Common myeloid progenitor, CD34-positive (primary cell): ENCODE data around the gene RAP1GAP2.
"Not testable (repeated sequence)": the region's sequence is repeated elsewhere in the genome, so short reads cannot be mapped to it uniquely, and the experiment has no call there.

ENCODE experiments used
- CTCF ChIA-PET: fragments of 350-600 bp; sonication (Branson Sonifier 250); formaldehyde crosslinking; loops from one replicate; lab custom pipeline; 2021; ENCODE audit warnings: antibody characterized with exemption; lab: Charles Lee
- POLR2A ChIA-PET: fragments of 350-600 bp; sonication (Branson Sonifier 250); formaldehyde crosslinking; loops from one replicate; lab custom pipeline; 2021; ENCODE audit warnings: antibody characterized with exemption; lab: Charles Lee
- DNase-seq, 3 donors: peaks; one replicate each; pipeline versions ENCODE4 v3.0.0 to v3.0.0-alpha.2; 2013
- H3K27ac ChIP-seq, 2 experiments: 1 replicate in 1 of 2; 2 replicates in 1 of 2; pipeline ENCODE4 v1.7.0; 2013; ENCODE audit warnings: inconsistent platforms in 2 of 2, low read length in 2 of 2, mild to moderate bottlenecking in 2 of 2, low read depth in 1 of 2, moderate library complexity in 1 of 2; ENCODE audit not compliant: severe bottlenecking in 2 of 2, insufficient read depth in 1 of 2, poor library complexity in 1 of 2
- H3K27me3 ChIP-seq, 5 experiments: replicated peaks in 2 of 5; 1 replicate in 3 of 5; 2 replicates in 2 of 5; pipeline versions ENCODE4 v1.6.1 to v1.7.0; 2013; ENCODE audit warnings: low read length in 4 of 5, mild to moderate bottlenecking in 2 of 5, moderate library complexity in 2 of 5, inconsistent platforms in 1 of 5; ENCODE audit not compliant: insufficient read depth in 5 of 5, control insufficient read depth in 4 of 5
- H3K36me3 ChIP-seq, 4 experiments: 1 replicate in 2 of 4; 2 replicates in 2 of 4; pipeline versions ENCODE4 v1.6.1 to v1.7.0; 2013; ENCODE audit warnings: low read length in 3 of 4, control low read depth in 1 of 4, mild to moderate bottlenecking in 1 of 4; ENCODE audit not compliant: control insufficient read depth in 4 of 4, insufficient read depth in 4 of 4
- H3K4me1 ChIP-seq, 4 experiments: 1 replicate in 3 of 4; 2 replicates in 1 of 4; pipeline versions ENCODE4 v1.6.1 to v1.7.1; 2013; ENCODE audit warnings: low read length in 3 of 4, mild to moderate bottlenecking in 3 of 4, control low read depth in 1 of 4, inconsistent platforms in 1 of 4, moderate library complexity in 1 of 4; ENCODE audit not compliant: control insufficient read depth in 4 of 4, insufficient read depth in 4 of 4; ENCODE audit errors: control extremely low read depth in 1 of 4
- H3K4me3 ChIP-seq, 7 experiments: 1 replicate in 4 of 7; 2 replicates in 3 of 7; pipeline versions ENCODE4 v1.5.1 to v1.7.0; 2013; ENCODE audit warnings: mild to moderate bottlenecking in 7 of 7, low read length in 6 of 7, moderate library complexity in 6 of 7, inconsistent platforms in 2 of 7, low read depth in 2 of 7, control low read depth in 1 of 7; ENCODE audit not compliant: insufficient read depth in 4 of 7, control insufficient read depth in 1 of 7; ENCODE audit errors: extremely low read depth in 1 of 7
- H3K9me3 ChIP-seq, 5 experiments: 1 replicate in 4 of 5; 2 replicates in 1 of 5; pipeline versions ENCODE4 v1.6.1 to v1.7.1; 2013; ENCODE audit warnings: low read length in 4 of 5, mild to moderate bottlenecking in 2 of 5, inconsistent platforms in 1 of 5, low read depth in 1 of 5, moderate library complexity in 1 of 5; ENCODE audit not compliant: control insufficient read depth in 4 of 5, insufficient read depth in 2 of 5; ENCODE audit errors: control extremely low read depth in 1 of 5
- WGBS: methylation state at CpG from one replicate; pipeline ENCODE4 v1.1.5; 2013; ENCODE audit not compliant: insufficient coverage; 5-methylcytosine and 5-hydroxymethylcytosine counted together

The RAP1GAP2 gene

DNA sequence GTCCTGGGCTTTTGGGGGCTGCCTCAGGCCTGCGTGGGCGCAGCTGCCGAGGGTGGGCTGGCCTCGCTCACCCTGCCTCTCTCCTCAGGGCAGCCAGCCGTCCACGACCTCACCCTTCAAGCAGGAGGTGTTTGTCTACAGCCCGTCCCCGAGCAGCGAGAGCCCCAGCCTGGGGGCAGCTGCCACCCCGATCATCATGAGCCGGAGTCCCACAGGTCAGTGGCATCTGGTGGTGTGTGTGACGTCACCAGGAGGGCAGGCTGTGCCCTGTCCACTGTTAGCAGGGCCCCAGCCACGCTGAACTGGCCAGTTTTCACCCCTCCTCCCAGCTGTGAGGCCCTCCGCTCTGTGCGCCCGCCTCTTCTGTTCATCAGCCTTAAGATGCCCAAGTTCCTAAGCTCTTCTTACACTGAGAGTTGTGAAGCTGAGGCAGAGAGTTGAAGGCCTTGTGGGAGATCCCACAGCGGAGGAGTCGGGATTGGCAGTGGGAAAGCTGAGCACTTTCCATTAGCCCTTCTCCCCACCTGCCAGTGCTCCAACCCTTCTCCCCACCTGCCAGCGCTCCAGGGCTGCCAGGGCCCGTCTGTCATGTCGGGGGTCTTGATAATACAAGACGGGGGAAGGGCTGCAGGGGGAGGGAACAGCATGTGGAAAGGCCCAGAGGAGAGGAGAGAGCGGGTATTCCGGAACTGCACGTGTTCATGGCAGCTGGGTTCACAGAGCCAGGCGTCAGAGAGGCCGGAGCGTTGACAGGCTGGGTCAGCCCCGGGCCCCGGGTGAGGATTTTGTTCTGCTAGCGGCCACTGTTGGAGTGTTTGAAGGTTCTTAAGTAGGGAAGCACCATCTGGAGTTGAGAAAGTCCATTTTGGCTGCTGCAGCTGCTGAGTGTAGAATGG is 230.9 kb downstream of the RAP1GAP2 start:
- H3K27ac ChIP-seq: no peak overlapping the region
- peaks cover 21 to 73% (median 32%) of the 10 kb centered on the region in 4 experiments for H3K36me3 ChIP-seq
- 94% methylated on average over 23 of the region's 31 CpGs for WGBS
- CTCF ChIA-PET: interaction anchor here (1.2 kb wide), 1 partner anchor 14 kb away, joined by 3 read pairs; no protein-coding TSS in a partner anchor
- no peak overlapping the region for H3K4me3 ChIP-seq
- no peak for DNase-seq
- H3K27me3 ChIP-seq: no peaks in the 10 kb centered on the region
- POLR2A ChIA-PET: no interaction called here
- no peaks in the 10 kb centered on the region for H3K4me1 ChIP-seq
- peaks cover 4 to 20% (median 9%) of the 10 kb centered on the region in 5 experiments for H3K9me3 ChIP-seq

DNA sequence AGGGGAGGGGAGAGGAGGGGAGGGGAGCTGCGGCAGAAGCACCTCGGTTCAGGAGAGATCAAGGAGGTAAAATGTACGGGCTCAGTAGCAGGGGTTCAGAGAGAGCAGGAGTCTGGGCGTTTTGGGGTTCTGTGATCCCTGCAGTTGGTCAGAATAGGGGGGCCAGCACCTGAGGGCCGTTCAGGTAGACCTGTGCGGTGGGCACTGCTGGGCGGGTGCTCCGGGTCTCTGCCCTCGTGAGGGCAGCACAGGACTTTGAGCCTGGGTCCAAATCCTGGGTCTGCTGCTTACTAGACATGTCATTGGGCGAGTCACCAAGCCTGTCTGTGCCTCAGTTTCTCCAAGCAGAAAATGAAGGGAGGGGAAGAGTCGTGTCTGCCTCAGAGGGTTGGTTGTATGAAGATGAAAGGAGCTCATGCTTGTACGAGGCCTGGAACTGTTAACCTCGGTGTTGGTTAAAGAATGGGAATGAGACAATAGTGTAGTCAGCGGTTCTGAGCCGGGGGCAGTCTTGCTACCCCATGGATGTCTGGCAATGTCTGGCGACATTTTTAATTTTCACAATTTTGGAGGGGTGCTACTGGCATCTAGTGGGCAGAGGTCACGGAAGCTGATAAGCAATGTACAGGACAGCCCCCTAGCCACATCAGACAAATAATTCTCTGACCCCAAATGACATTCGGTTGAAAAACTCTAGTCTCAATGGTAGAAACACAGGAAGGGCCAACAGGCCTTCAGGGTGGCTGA is 231.7 kb downstream of the RAP1GAP2 start:
- ChIA-PET POLR2A (no interaction called here), CTCF (no interaction called here)
- Histone ChIP-seq H3K9me3 (peaks cover under 1 to 11% (median 7%) of the 10 kb centered on the region in 5 experiments), H3K27me3 (no peaks in the 10 kb centered on the region), H3K27ac (no peak overlapping the region), H3K4me3 (no peak overlapping the region), H3K4me1 (no peaks in the 10 kb centered on the region), H3K36me3 (peaks cover 16 to 73% (median 32%) of the 10 kb centered on the region in 4 experiments)
- 92% methylated on average over 17 of the region's 18 CpGs for WGBS
- DNase-seq: no peak

DNA sequence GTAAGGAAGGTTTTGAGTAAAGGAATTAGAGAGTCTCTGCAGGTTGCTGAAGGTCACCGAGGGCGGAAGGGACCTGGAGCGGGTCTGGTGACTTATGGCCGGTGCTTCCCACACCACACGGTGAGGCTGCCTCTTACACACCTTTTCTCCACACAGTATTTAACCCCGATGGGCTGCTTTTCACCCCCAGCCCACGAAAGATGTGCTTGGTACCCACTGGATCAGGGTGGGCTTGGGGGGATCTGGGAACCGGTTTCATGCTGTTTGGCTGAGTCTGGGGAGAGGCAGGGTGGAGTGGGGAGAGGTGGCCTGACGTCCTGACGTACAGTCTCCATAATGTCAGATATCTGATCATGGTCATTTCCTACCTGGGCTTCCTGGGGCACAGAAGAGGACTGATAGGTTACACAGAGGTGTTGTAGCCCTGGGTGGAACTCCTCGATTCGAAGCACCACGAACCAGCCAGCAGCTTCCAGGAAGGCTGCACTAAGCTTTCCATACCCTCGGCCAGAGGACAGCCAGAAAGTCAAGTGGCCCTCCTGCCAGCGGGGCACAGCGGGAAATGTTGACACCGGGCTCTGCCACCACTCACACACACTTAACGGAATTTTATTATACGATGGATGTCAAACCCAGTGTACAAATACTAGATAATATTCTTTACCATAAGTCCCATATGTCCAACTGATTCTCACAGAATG is 233.1 kb downstream of the RAP1GAP2 start:
- Histone ChIP-seq H3K9me3 (peaks cover 0 to under 1% (median 0%) of the 10 kb centered on the region in 5 experiments), H3K27me3 (no peaks in the 10 kb centered on the region), H3K27ac (no peak overlapping the region), H3K4me1 (no peaks in the 10 kb centered on the region), H3K4me3 (no peak overlapping the region), H3K36me3 (peaks cover 11 to 66% (median 32%) of the 10 kb centered on the region in 4 experiments)
- DNase-seq: no peak
- WGBS: 88% methylated on average over 10 of the region's 19 CpGs
- ChIA-PET CTCF (no interaction called here), POLR2A (no interaction called here)

DNA sequence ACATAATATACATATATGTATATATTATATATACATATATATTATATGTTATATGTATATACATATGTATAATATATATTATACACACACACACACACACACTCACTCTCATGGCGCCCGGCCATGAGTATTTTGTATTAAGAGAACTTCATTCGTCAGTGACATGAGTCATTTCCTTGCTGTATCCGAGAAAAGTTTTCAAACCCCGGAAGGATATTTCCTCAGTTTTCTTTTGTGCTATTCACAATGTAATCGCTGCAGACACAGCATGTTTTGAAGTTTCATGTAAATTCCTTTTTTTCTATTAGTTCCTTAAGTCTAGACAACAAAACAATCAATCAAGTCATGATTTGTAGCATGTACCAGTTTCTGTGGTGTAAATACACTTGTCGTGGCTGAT is 233.9 kb downstream of the RAP1GAP2 start:
- no peaks in the 10 kb centered on the region for H3K9me3 ChIP-seq
- no peak overlapping the region for H3K4me3 ChIP-seq
- CTCF ChIA-PET: no interaction called here
- POLR2A ChIA-PET: no interaction called here
- H3K27me3 ChIP-seq: no peaks in the 10 kb centered on the region
- H3K36me3 ChIP-seq: peaks cover 7 to 67% (median 32%) of the 10 kb centered on the region in 4 experiments
- no peaks in the 10 kb centered on the region for H3K4me1 ChIP-seq
- DNase-seq: peak in 2 of 3 donors; percentile 31 to 48
- H3K27ac ChIP-seq: no peak overlapping the region
- WGBS: 75% methylated on average over 3 of the region's 7 CpGs

DNA sequence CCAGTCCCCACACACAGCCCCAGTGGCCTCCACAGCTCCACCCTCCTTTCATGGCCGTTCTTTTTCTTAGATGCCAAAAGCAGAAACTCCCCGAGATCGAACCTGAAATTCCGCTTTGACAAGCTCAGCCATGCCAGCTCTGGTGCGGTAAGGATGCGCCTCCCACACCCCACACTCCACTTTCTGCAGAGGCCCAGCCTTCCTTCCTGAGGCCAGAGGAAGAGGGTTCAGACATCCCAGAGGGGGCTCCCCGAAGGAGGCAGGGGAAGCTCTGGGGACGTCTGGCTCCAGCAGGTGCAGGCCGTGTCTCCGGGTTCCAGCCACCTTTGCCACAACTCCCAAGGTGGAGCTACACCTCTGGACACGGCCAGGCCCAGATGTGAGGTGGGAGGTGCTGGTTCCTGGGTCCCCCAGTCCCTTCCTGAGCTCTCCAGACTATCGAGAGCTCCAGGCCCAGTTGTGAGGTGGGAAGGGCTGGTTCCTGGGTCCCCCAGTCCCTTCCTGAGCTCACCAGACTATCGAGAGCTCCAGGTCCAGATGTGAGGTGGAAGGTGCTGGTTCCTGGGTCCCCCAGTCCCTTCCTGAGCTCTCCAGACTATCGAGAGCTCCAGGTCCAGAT is 234.7 kb downstream of the RAP1GAP2 start:
- H3K9me3 ChIP-seq, DNase-seq, H3K27ac ChIP-seq, H3K4me1 ChIP-seq, POLR2A ChIA-PET, H3K4me3 ChIP-seq, H3K27me3 ChIP-seq: not testable (repeated sequence)
- CTCF ChIA-PET: interaction anchor here (0.8 kb wide), 1 partner anchor 9 kb away, joined by 3 read pairs; no protein-coding TSS in a partner anchor
- peaks cover 7 to 61% (median 33%) of the 10 kb centered on the region in 4 experiments for H3K36me3 ChIP-seq
- WGBS: 97% methylated on average over 11 of the region's 14 CpGs

DNA sequence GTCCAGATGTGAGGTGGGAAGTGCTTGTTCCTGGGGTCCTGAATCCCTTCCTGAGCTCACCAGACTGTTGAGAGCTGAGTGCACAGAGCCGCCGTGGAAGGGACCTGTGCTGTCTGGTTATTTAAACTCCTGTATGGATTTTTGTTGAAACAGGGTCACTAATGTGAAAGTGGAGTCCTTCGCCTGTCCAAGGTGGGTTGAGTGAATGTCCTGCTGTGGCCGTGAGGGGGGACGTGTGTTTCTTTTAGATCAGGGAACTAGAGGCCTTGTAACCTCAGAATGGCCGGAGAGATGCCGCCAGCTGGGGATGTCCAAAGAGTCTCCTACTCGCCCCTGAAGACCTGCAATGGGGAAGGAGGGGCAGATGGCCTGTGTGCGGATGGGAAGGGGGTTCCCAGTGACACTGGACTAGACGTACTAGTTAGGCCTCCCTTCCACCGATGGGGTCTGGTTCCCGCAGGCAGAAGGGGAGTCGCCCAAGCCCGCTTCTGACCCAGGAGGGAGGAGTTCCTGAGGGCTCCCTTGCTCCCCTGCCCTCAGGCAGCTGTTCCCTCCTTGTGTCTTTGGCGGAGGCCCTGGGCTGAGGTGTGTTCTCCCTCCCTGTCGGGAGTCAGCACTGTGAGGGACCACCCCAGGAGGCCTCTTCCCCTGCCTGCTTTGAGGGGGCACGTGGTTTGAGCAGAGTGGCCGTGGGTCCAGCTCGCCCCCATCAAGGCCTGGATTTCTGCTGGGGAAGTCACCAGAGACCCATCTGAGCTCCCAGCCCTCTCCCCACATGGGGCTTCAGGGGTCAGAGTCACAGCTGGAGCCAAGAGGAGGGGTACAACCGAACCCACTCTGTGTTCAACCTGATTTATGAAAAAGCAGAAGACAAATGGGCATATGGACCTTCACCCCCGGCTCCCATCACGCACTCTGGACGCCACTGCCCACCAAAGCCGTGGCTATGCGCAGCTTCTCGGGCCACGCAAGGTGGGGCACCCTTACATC is 236.3 kb downstream of the RAP1GAP2 start:
- DNase-seq: no peak
- Histone ChIP-seq H3K4me3 (no peak overlapping the region), H3K36me3 (peaks cover 7 to 47% (median 24%) of the 10 kb centered on the region in 4 experiments), H3K27me3 (no peaks in the 10 kb centered on the region), H3K27ac (no peak overlapping the region), H3K9me3 (no peaks in the 10 kb centered on the region), H3K4me1 (no peaks in the 10 kb centered on the region)
- WGBS: 91% methylated on average over 24 of the region's 27 CpGs
- ChIA-PET CTCF (interaction anchor here (0.6 kb wide), 1 partner anchor 168 kb away, joined by 4 read pairs; no protein-coding TSS in a partner anchor), POLR2A (no interaction called here)
